Endodermal cell (in vitro differentiated cells): ENCODE results near the gene PTP4A2. TPM values are rescaled to one million over a fixed set of nuclear protein-coding genes. Genes with fewer than 3 reads are reported as not detected.

Experiments
- DNase-seq: peaks from one replicate; pipeline ENCODE4 v3.0.0-alpha.2; 2017
- H3K27ac ChIP-seq: 2 replicates; pipeline ENCODE4 v1.5.1; 2013; ENCODE audit warnings: mild to moderate bottlenecking, low read depth, low read length, moderate library complexity
- H3K27me3 ChIP-seq: 2 replicates; pipeline ENCODE4 v1.6.1; 2013; ENCODE audit warnings: mild to moderate bottlenecking, low read length, moderate library complexity; ENCODE audit not compliant: insufficient read depth, control insufficient read depth, poor library complexity, severe bottlenecking
- H3K36me3 ChIP-seq: 2 replicates; pipeline ENCODE4 v1.7.0; 2013; ENCODE audit warnings: mild to moderate bottlenecking, low read length, moderate library complexity; ENCODE audit not compliant: control insufficient read depth, insufficient read depth
- H3K4me1 ChIP-seq: one replicate; pipeline ENCODE4 v1.7.0; 2013; ENCODE audit warnings: low read length; ENCODE audit not compliant: control insufficient read depth, insufficient read depth
- H3K4me3 ChIP-seq: 2 replicates; pipeline ENCODE4 v1.5.1; 2013; ENCODE audit warnings: mild to moderate bottlenecking, low read length, moderate library complexity
- H3K9ac ChIP-seq: 2 replicates; pipeline ENCODE4 v1.6.1; 2013; ENCODE audit warnings: mild to moderate bottlenecking, low read length, moderate library complexity; ENCODE audit not compliant: poor library complexity, severe bottlenecking; ENCODE audit errors: extremely low read depth
- H3K9me3 ChIP-seq: 2 replicates; pipeline ENCODE4 v1.6.1; 2013; ENCODE audit warnings: mild to moderate bottlenecking, low read length, moderate library complexity; ENCODE audit not compliant: control insufficient read depth
- H3K27ac Mint-ChIP-seq: 2 replicates; pipeline ENCODE4 v1.8.0; 2020; ENCODE audit warnings: mixed read lengths
- H3K27me3 Mint-ChIP-seq: 2 replicates; pipeline ENCODE4 v1.8.0; 2021; ENCODE audit warnings: mild to moderate bottlenecking, mixed read lengths; ENCODE audit not compliant: insufficient read depth
- H3K36me3 Mint-ChIP-seq: 2 replicates; pipeline ENCODE4 v1.8.0; 2020; ENCODE audit warnings: low read depth, mixed read lengths
- H3K4me1 Mint-ChIP-seq: 2 replicates; pipeline ENCODE4 v1.8.0; 2020; ENCODE audit warnings: mixed read lengths
- H3K4me3 Mint-ChIP-seq: 2 replicates; pipeline ENCODE4 v1.8.0; 2020; ENCODE audit warnings: mild to moderate bottlenecking, moderate library complexity, mixed read lengths
- H3K9me3 Mint-ChIP-seq: 2 replicates; pipeline ENCODE4 v1.8.0; 2020; ENCODE audit warnings: mild to moderate bottlenecking, mixed read lengths
- CTCF ChIP-seq: fragments of 200-600 bp; sonication (generic); conservative IDR thresholded peaks from 2 replicates; pipeline ENCODE4 v1.5.0; 2021; ENCODE audit warnings: antibody characterized with exemption, mild to moderate bottlenecking
- WGBS, 2 experiments: methylation state at CpG; one replicate each; pipeline versions ENCODE4 v1.1.5 to v1.1.7; 2013; ENCODE audit warnings: missing lambda C conversion rate in 2 of 2, mixed read lengths in 1 of 2; ENCODE audit not compliant: insufficient coverage in 1 of 2, insufficient read length in 1 of 2; 5-methylcytosine and 5-hydroxymethylcytosine counted together
- total RNA-seq, 2 donors: library from RNA; stranded (reverse); fragmentation: NEBNext Ultra II Directional in 1 of 2; extraction: Animal tissue kit (Norgen Biotek cat#: 25700) in 1 of 2; gene quantifications; 2 replicates in 1 of 2; 3 replicates in 1 of 2; pipeline ENCODE4 v1.2.1, GENCODE V29; 2021

Gene PTP4A2
- total RNA-seq, 2 donors from 2014 or later = 211 TPM

GRCh38 chr1:31930836-31931592, 7.2 kb downstream of the PTP4A2 start:
- no peaks in the 10 kb centered on the region for H3K36me3 Mint-ChIP-seq
- Histone ChIP-seq H3K36me3 (peaks cover 9% of the 10 kb centered on the region), H3K27me3 (no peaks in the 10 kb centered on the region), H3K4me3 (peak overlapping the region; percentile 53), H3K9me3 (no peaks in the 10 kb centered on the region), H3K27ac (no peak overlapping the region), H3K4me1 (peaks cover 15% of the 10 kb centered on the region), H3K9ac (no peak overlapping the region)
- H3K9me3 Mint-ChIP-seq = no peaks in the 10 kb centered on the region
- no peak for DNase-seq
- H3K27me3 Mint-ChIP-seq = no peaks in the 10 kb centered on the region
- H3K27ac Mint-ChIP-seq = peak overlapping the region; percentile 88
- 68 to 75% methylated on average over 3 to 6 of the region's 7 CpGs for whole genome bisulfite sequencing, 2 experiments
- H3K4me3 Mint-ChIP-seq = peak overlapping the region; percentile 11
- no peak for TF ChIP-seq CTCF
- H3K4me1 Mint-ChIP-seq = peaks cover 64% of the 10 kb centered on the region

DNA sequence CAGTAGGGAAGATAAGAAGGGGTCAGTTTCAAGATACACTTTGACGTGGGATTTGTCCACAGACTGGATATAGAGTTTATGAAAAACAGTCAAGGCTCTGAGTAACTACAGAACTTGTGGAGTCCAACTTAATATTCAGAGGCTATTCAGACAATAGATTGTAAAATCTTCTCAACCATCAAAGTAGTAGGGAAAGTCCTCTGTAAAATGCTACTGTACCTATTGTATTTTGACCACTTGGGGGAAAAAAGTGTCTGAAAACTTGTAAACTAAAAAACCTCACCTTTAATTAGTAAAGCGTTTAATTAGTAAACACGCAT, 10.5 kb downstream of the PTP4A2 start:
- WGBS, 2 experiments = 87 to 90% methylated on average over 3 of the region's 3 CpGs
- no peak for DNase-seq
- H3K9me3 Mint-ChIP-seq = no peaks in the 10 kb centered on the region
- peaks cover 24% of the 10 kb centered on the region for H3K4me1 ChIP-seq
- peaks cover 68% of the 10 kb centered on the region for H3K4me1 Mint-ChIP-seq
- H3K4me3 ChIP-seq = no peak overlapping the region
- no peak overlapping the region for H3K9ac ChIP-seq
- H3K36me3 ChIP-seq = peaks cover 9% of the 10 kb centered on the region
- no peak overlapping the region for H3K27ac ChIP-seq
- H3K9me3 ChIP-seq = no peaks in the 10 kb centered on the region
- H3K27ac Mint-ChIP-seq = no peak overlapping the region
- H3K27me3 ChIP-seq = no peaks in the 10 kb centered on the region
- peaks cover 3% of the 10 kb centered on the region for H3K36me3 Mint-ChIP-seq
- no peak for TF ChIP-seq CTCF
- no peak overlapping the region for H3K4me3 Mint-ChIP-seq
- H3K27me3 Mint-ChIP-seq = no peaks in the 10 kb centered on the region

DNA sequence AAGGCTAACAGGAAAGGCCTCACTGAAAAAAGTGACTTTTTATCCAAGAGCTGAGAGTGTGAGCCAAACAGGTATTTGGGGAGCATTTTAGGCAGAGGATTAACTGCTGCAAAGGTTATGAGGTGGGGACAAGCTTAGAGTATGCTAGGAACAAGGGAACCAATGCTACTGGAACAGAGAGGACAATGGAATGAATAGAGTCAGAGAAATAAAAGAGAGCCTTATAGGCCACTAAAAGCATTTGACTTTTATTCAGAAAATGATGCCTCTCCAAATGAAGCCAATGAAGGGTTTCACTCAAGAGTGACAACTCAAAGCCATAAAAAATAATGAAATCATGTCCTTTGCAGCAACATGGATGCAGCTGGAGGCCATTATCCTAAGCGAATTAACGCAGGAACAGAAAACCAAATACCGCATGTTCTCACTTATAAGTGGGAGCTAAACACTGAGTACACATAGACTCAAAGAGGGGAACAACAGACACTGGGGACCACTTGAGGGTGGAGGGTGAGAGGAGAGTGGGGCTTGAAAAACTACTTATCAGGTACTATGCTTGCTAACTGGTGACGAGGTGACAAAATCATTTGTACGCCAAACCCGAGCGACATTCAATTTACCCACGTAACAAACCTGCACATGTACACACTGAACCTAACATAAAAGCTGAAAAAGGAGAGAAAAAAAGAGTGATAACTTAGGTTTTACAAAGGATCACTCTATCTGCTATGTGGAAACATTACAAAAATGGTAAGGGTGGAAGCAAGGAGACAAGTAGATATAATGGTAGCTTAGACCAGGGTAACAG, 11.1 kb downstream of the PTP4A2 start:
- Histone ChIP-seq H3K27ac (no peak overlapping the region), H3K4me3 (no peak overlapping the region), H3K36me3 (peaks cover 9% of the 10 kb centered on the region), H3K27me3 (no peaks in the 10 kb centered on the region), H3K9ac (no peak overlapping the region), H3K4me1 (peaks cover 22% of the 10 kb centered on the region), H3K9me3 (no peaks in the 10 kb centered on the region)
- Mint-ChIP-seq H3K4me3 (no peak overlapping the region), H3K9me3 (no peaks in the 10 kb centered on the region), H3K27me3 (no peaks in the 10 kb centered on the region), H3K36me3 (peaks cover 3% of the 10 kb centered on the region), H3K27ac (peak overlapping the region; percentile 28), H3K4me1 (peaks cover 64% of the 10 kb centered on the region)
- DNase-seq = no peak
- 93 to 94% methylated on average over 3 to 8 of the region's 8 CpGs for WGBS, 2 experiments
- TF ChIP-seq CTCF = no peak
